K562 (cell line): ENCODE measurements around the gene C16orf92. TPM values are rescaled to one million over a fixed set of nuclear protein-coding genes. Genes with fewer than 3 reads are reported as not detected.

Experiments
- ATF4 ChIP-seq: fragments of 450-650 bp; formaldehyde crosslinking; IDR thresholded peaks from 2 replicates; pipeline ENCODE4 v1.4.0; 2022; ENCODE audit warnings: mild to moderate bottlenecking, moderate library complexity
- BCL6 ChIP-seq: fragments of 250-450 bp; sonication (Bioruptor Pico); IDR thresholded peaks from 2 replicates; pipeline ENCODE4 v1.4.0; 2020
- CTCFL ChIP-seq: IDR thresholded peaks from 2 replicates; pipeline ENCODE4 v1.6.1; 2011; ENCODE audit warnings: borderline replicate concordance, low read depth, mild to moderate bottlenecking, moderate library complexity, low read length; ENCODE audit not compliant: insufficient read depth, poor library complexity, severe bottlenecking
- DEAF1 ChIP-seq: fragments of 450-650 bp; formaldehyde crosslinking; IDR thresholded peaks from 2 replicates; pipeline ENCODE4 v1.4.0; 2020; ENCODE audit warnings: mild to moderate bottlenecking, moderate library complexity
- FOXP1 ChIP-seq: sonication (generic); formaldehyde crosslinking; IDR thresholded peaks from 2 replicates; pipeline ENCODE4 v1.8.0; 2022; ENCODE audit warnings: mild to moderate bottlenecking, missing genetic modification reagents
- HNRNPL ChIP-seq: fragments of 200-400 bp; formaldehyde crosslinking; IDR thresholded peaks from 2 replicates; pipeline ENCODE4 v1.6.1; 2017; ENCODE audit warnings: low read depth, mild to moderate bottlenecking, low read length
- KLF6 ChIP-seq: fragments of 250-450 bp; sonication (Bioruptor Pico); IDR thresholded peaks from 2 replicates; pipeline ENCODE4 v1.4.0; 2020; ENCODE audit warnings: mild to moderate bottlenecking, moderate library complexity, borderline replicate concordance
- MTA3 ChIP-seq: fragments of 450-650 bp; formaldehyde crosslinking; IDR thresholded peaks from 2 replicates; pipeline ENCODE4 v1.6.1; 2017; ENCODE audit warnings: mild to moderate bottlenecking, borderline replicate concordance
- RCOR1 ChIP-seq, 2 experiments: IDR thresholded peaks; 2 replicates each; pipeline ENCODE4 v1.6.1; 2012; ENCODE audit warnings: low read depth in 2 of 2, low read length in 2 of 2, borderline replicate concordance in 1 of 2, improper control_type of control experiment in 1 of 2
- STAT5B ChIP-seq: fragments of 250-450 bp; sonication (Bioruptor Pico); IDR thresholded peaks from 2 replicates; pipeline ENCODE4 v1.8.0; 2021; ENCODE audit warnings: mild to moderate bottlenecking, inconsistent platforms
- THAP12 ChIP-seq: fragments of 250-450 bp; sonication (Bioruptor Pico); IDR thresholded peaks from 2 replicates; pipeline ENCODE4 v1.9.0; 2021; ENCODE audit warnings: mild to moderate bottlenecking, inconsistent platforms
- ZBTB49 ChIP-seq: sonication (generic); formaldehyde crosslinking; IDR thresholded peaks from 2 replicates; pipeline ENCODE4 v1.8.0; 2022; ENCODE audit warnings: missing genetic modification reagents, mild to moderate bottlenecking, borderline replicate concordance
- ZNF347 ChIP-seq: fragments of 450-650 bp; formaldehyde crosslinking; IDR thresholded peaks from 2 replicates; pipeline ENCODE4 v1.4.0; 2020; ENCODE audit warnings: low read depth, mild to moderate bottlenecking, moderate library complexity
- polyA plus RNA-seq, 8 experiments: library from polyadenylated mRNA; depleted of rRNA in 4 of 8; stranded (reverse) in 5 of 8; unstranded in 3 of 8; fragments of >200 nt; fragmentation: Nextera tagmentation in 2 of 8; fragmentation: Illumina TruSeq in 1 of 8; extraction: Ambion mirVana in 2 of 8; extraction: Trizol in 1 of 8; gene quantifications; 2 replicates each; pipeline versions ENCODE4 v1.2.1 to v1.2.3, GENCODE V29; 2011 to 2014; ENCODE audit warnings: inconsistent platforms in 1 of 8, missing spikeins in 1 of 8
- total RNA-seq, 7 experiments: library from RNA; depleted of rRNA in 6 of 7; stranded (reverse); fragments of >200 nt in 6 of 7; fragmentation: Illumina TruSeq in 2 of 7; extraction: Trizol in 2 of 7; gene quantifications; 2 replicates each; pipeline versions ENCODE4 v1.2.1 to v1.2.3, GENCODE V29; 2011 to 2021; ENCODE audit warnings: low replicate concordance in 1 of 7

Gene C16orf92
- total and polyA plus RNA-seq, 9 of the 15 experiments (the other 6 are each of a cell fraction or from before 2014, with no cell fraction given) = not detected

GRCh38 chr16:30054959-30055553, 32.1 kb downstream of the C16orf92 start (continued):
- TF ChIP-seq CTCFL (peak; percentile 72), THAP12 (no peak), RCOR1 (IDR thresholded peaks at IDR 0.05; ENCODE audit: borderline replicate concordance in 1 of 2, low read depth in 2 of 2, low read length in 2 of 2) (peak in 1 of 2 experiments; percentile 77; a peak in 2 of 4 replicates), DEAF1 (CRISPR knock-in tag) (peak; percentile 21; the same call in 1 of the 2 replicates), HNRNPL (no peak), ATF4 (no peak), MTA3 (0 out of 2 replicates have a peak, but pooled peaks have one; percentile 34), ZNF347 (no peak), STAT5B (no peak), KLF6 (CRISPR knock-in tag) (no peak), FOXP1 (no peak), ZBTB49 (CRISPR knock-in tag) (no peak), BCL6 (CRISPR knock-in tag) (no peak)
